ENCODE data around the gene ZBTB42.

ZBTB42 gene

GRCh38 chr14:104781271-104782077 lies 19.4 kb upstream of the ZBTB42 start:
- no peak overlapping the region for H2AK5ac ChIP-seq (ENCODE audit: low read length, severe bottlenecking)
- H4K91ac ChIP-seq (ENCODE audit: low read length): no peak overlapping the region
- no peak overlapping the region for H3K4ac ChIP-seq (ENCODE audit: low read depth in 1 of 2, low read length in 2 of 2)
- H3K36me3 ChIP-seq (ENCODE audit: control insufficient read depth in 1 of 2, insufficient read depth in 2 of 2, low read depth in 1 of 2, low read length in 2 of 2): peaks cover 4 to 98% of the 10 kb centered on the region in 2 experiments
- no peaks in the 10 kb centered on the region for H3K9me3 ChIP-seq (ENCODE audit: control insufficient read depth, low read length)
- no peak overlapping the region for H4K8ac ChIP-seq (ENCODE audit: low read length)
- no peaks in the 10 kb centered on the region for H3K27me3 ChIP-seq (ENCODE audit: control insufficient read depth in 1 of 2, insufficient read depth in 1 of 2, low read length in 2 of 2)
- no peak overlapping the region for H2AFZ ChIP-seq (ENCODE audit: low read depth, low read length)
- no peak overlapping the region for H3K27ac ChIP-seq (ENCODE audit: low read length, poor library complexity, severe bottlenecking)
- no peak overlapping the region for H2BK5ac ChIP-seq (ENCODE audit: low read depth, low read length, poor library complexity, severe bottlenecking)
- H3K14ac ChIP-seq (ENCODE audit: low read length in 2 of 2): no peak overlapping the region
- DNase-seq: no peak
- H3K4me3 ChIP-seq (ENCODE audit: insufficient read depth in 1 of 2, low read depth in 1 of 2, low read length in 2 of 2): no peak overlapping the region
- no peak overlapping the region for H2BK12ac ChIP-seq (ENCODE audit: low read length in 2 of 2)
- no peak overlapping the region for H3K4me2 ChIP-seq (ENCODE audit: low read length, poor library complexity, severe bottlenecking)
- no peak overlapping the region for H3K9ac ChIP-seq (ENCODE audit: low read length)
- H3K18ac ChIP-seq (ENCODE audit: low read depth in 1 of 2, low read length in 2 of 2): no peak overlapping the region
- no peak overlapping the region for H2BK15ac ChIP-seq (ENCODE audit: low read depth, poor library complexity, severe bottlenecking)
- WGBS: 96% methylated on average over 16 of the region's 20 CpGs
- no peak overlapping the region for H2BK120ac ChIP-seq (ENCODE audit: low read depth, low read length)
- H3K79me1 ChIP-seq (replicated peaks; ENCODE audit: low read length, poor library complexity, severe bottlenecking): peaks cover 61% of the 10 kb centered on the region
- peaks cover 36% of the 10 kb centered on the region for H3K4me1 ChIP-seq (ENCODE audit: control insufficient read depth, insufficient read depth, low read depth, low read length)
- H3K23ac ChIP-seq (ENCODE audit: low read length in 2 of 2): no peak overlapping the region

GRCh38 chr14:104782086-104782807 lies 18.7 kb upstream of the ZBTB42 start:
- Histone ChIP-seq H3K4me1 (ENCODE audit: control insufficient read depth, insufficient read depth, low read depth, low read length) (peaks cover 34% of the 10 kb centered on the region), H3K18ac (ENCODE audit: low read depth in 1 of 2, low read length in 2 of 2) (no peak overlapping the region), H4K8ac (ENCODE audit: low read length) (no peak overlapping the region), H3K36me3 (ENCODE audit: control insufficient read depth in 1 of 2, insufficient read depth in 2 of 2, low read depth in 1 of 2, low read length in 2 of 2) (peaks cover 8 to 98% of the 10 kb centered on the region in 2 experiments), H2AFZ (ENCODE audit: low read depth, low read length) (no peak overlapping the region), H2AK5ac (ENCODE audit: low read length, severe bottlenecking) (no peak overlapping the region), H2BK15ac (ENCODE audit: low read depth, poor library complexity, severe bottlenecking) (no peak overlapping the region), H3K27ac (ENCODE audit: low read length, poor library complexity, severe bottlenecking) (no peak overlapping the region), H3K23ac (ENCODE audit: low read length in 2 of 2) (no peak overlapping the region), H3K14ac (ENCODE audit: low read length in 2 of 2) (no peak overlapping the region), H4K91ac (ENCODE audit: low read length) (no peak overlapping the region), H3K9ac (ENCODE audit: low read length) (no peak overlapping the region), H2BK5ac (ENCODE audit: low read depth, low read length, poor library complexity, severe bottlenecking) (no peak overlapping the region), H2BK12ac (ENCODE audit: low read length in 2 of 2) (no peak overlapping the region), H3K27me3 (ENCODE audit: control insufficient read depth in 1 of 2, insufficient read depth in 1 of 2, low read length in 2 of 2) (no peaks in the 10 kb centered on the region), H2BK120ac (ENCODE audit: low read depth, low read length) (no peak overlapping the region), H3K4ac (ENCODE audit: low read depth in 1 of 2, low read length in 2 of 2) (no peak overlapping the region), H3K4me3 (ENCODE audit: insufficient read depth in 1 of 2, low read depth in 1 of 2, low read length in 2 of 2) (no peak overlapping the region), H3K9me3 (ENCODE audit: control insufficient read depth, low read length) (no peaks in the 10 kb centered on the region), H3K79me1 (replicated peaks; ENCODE audit: low read length, poor library complexity, severe bottlenecking) (peaks cover 56% of the 10 kb centered on the region), H3K4me2 (ENCODE audit: low read length, poor library complexity, severe bottlenecking) (no peak overlapping the region)
- 96% methylated on average over 28 of the region's 28 CpGs for WGBS
- DNase-seq: no peak

DNA sequence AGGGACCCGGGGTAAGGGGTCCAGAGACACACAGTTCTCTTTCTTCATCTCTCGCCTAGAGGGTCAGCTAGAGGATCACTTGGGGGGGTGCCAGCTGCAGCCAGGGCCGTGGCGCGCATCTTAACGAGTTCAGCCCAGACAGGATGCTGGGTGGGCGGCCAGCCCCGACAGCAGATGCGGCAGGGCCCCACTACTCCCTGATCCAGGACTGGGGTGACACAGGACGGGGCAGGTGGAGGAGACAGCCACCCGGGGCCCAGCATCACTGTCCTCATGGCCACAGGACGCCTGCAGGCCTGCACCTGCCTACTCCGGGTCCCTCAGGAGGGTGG lies 18.1 kb upstream of the ZBTB42 start:
- H2BK120ac ChIP-seq (ENCODE audit: low read depth, low read length): no peak overlapping the region
- H4K91ac ChIP-seq (ENCODE audit: low read length): no peak overlapping the region
- no peak overlapping the region for H3K23ac ChIP-seq (ENCODE audit: low read length in 2 of 2)
- H3K27me3 ChIP-seq (ENCODE audit: control insufficient read depth in 1 of 2, insufficient read depth in 1 of 2, low read length in 2 of 2): no peaks in the 10 kb centered on the region
- no peak for DNase-seq
- H3K27ac ChIP-seq (ENCODE audit: low read length, poor library complexity, severe bottlenecking): no peak overlapping the region
- no peak overlapping the region for H3K14ac ChIP-seq (ENCODE audit: low read length in 2 of 2)
- H2BK15ac ChIP-seq (ENCODE audit: low read depth, poor library complexity, severe bottlenecking): no peak overlapping the region
- H3K9ac ChIP-seq (ENCODE audit: low read length): no peak overlapping the region
- H3K36me3 ChIP-seq (ENCODE audit: control insufficient read depth in 1 of 2, insufficient read depth in 2 of 2, low read depth in 1 of 2, low read length in 2 of 2): peaks cover 6 to 98% of the 10 kb centered on the region in 2 experiments
- H3K4me3 ChIP-seq (ENCODE audit: insufficient read depth in 1 of 2, low read depth in 1 of 2, low read length in 2 of 2): no peak overlapping the region
- H4K8ac ChIP-seq (ENCODE audit: low read length): no peak overlapping the region
- no peak overlapping the region for H3K18ac ChIP-seq (ENCODE audit: low read depth in 1 of 2, low read length in 2 of 2)
- no peak overlapping the region for H2BK5ac ChIP-seq (ENCODE audit: low read depth, low read length, poor library complexity, severe bottlenecking)
- peaks cover 29% of the 10 kb centered on the region for H3K4me1 ChIP-seq (ENCODE audit: control insufficient read depth, insufficient read depth, low read depth, low read length)
- WGBS: 94% methylated on average over 13 of the region's 13 CpGs
- H2AFZ ChIP-seq (ENCODE audit: low read depth, low read length): no peak overlapping the region
- H3K79me1 ChIP-seq (replicated peaks; ENCODE audit: low read length, poor library complexity, severe bottlenecking): peaks cover 58% of the 10 kb centered on the region
- no peaks in the 10 kb centered on the region for H3K9me3 ChIP-seq (ENCODE audit: control insufficient read depth, low read length)
- no peak overlapping the region for H2AK5ac ChIP-seq (ENCODE audit: low read length, severe bottlenecking)
- no peak overlapping the region for H3K4me2 ChIP-seq (ENCODE audit: low read length, poor library complexity, severe bottlenecking)
- H3K4ac ChIP-seq (ENCODE audit: low read depth in 1 of 2, low read length in 2 of 2): no peak overlapping the region
- no peak overlapping the region for H2BK12ac ChIP-seq (ENCODE audit: low read length in 2 of 2)

DNA sequence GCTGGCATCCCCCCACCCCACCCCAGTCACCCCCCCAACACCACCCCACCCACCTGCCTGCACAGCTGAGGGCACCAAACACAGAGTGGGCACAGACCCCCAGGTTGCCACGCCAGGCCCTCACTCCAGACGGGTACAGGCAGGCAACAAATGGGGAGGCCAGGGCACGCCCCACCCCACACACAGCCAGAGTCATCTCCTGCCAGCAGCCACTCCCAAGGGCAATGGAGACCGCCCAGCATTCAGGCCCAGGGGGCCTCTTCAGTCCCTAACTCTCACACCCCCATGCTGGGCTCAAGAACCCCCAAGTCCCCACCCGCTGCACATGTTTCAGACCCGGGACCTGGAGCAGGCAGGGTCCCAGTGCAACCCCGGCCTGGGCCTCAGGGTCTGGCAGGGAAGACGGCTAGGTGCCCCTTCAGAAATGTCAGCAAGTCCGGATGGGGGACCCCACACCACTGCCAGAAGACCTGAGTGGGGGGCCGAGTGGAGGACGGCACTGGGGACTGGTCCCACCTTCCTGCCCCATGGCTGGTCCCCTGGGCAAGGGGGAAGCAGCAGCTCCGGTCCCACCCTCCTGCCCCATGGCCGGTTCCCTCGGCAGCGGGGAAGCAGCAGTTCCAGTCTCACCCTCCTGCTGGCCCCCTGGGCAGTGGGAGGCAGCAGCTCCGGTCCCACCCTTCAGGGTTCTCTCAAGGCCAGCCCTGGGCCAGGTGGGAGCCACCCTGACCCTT lies 17.2 kb upstream of the ZBTB42 start:
- Histone ChIP-seq H3K18ac (ENCODE audit: low read depth in 1 of 2, low read length in 2 of 2) (no peak overlapping the region), H2AFZ (ENCODE audit: low read depth, low read length) (no peak overlapping the region), H3K4ac (ENCODE audit: low read depth in 1 of 2, low read length in 2 of 2) (no peak overlapping the region), H3K4me2 (ENCODE audit: low read length, poor library complexity, severe bottlenecking) (no peak overlapping the region), H3K4me1 (ENCODE audit: control insufficient read depth, insufficient read depth, low read depth, low read length) (peaks cover 27% of the 10 kb centered on the region), H2BK12ac (ENCODE audit: low read length in 2 of 2) (no peak overlapping the region), H3K27ac (ENCODE audit: low read length, poor library complexity, severe bottlenecking) (no peak overlapping the region), H3K4me3 (ENCODE audit: insufficient read depth in 1 of 2, low read depth in 1 of 2, low read length in 2 of 2) (no peak overlapping the region), H2BK15ac (ENCODE audit: low read depth, poor library complexity, severe bottlenecking) (no peak overlapping the region), H3K9ac (ENCODE audit: low read length) (no peak overlapping the region), H3K36me3 (ENCODE audit: control insufficient read depth in 1 of 2, insufficient read depth in 2 of 2, low read depth in 1 of 2, low read length in 2 of 2) (peaks cover 11 to 100% of the 10 kb centered on the region in 2 experiments), H3K79me1 (replicated peaks; ENCODE audit: low read length, poor library complexity, severe bottlenecking) (peaks cover 63% of the 10 kb centered on the region), H2AK5ac (ENCODE audit: low read length, severe bottlenecking) (no peak overlapping the region), H3K9me3 (ENCODE audit: control insufficient read depth, low read length) (no peaks in the 10 kb centered on the region), H4K91ac (ENCODE audit: low read length) (no peak overlapping the region), H3K23ac (ENCODE audit: low read length in 2 of 2) (no peak overlapping the region), H3K27me3 (ENCODE audit: control insufficient read depth in 1 of 2, insufficient read depth in 1 of 2, low read length in 2 of 2) (no peaks in the 10 kb centered on the region), H4K8ac (ENCODE audit: low read length) (no peak overlapping the region), H2BK120ac (ENCODE audit: low read depth, low read length) (no peak overlapping the region), H2BK5ac (ENCODE audit: low read depth, low read length, poor library complexity, severe bottlenecking) (no peak overlapping the region), H3K14ac (ENCODE audit: low read length in 2 of 2) (no peak overlapping the region)
- DNase-seq: no peak
- 96% methylated on average over 16 of the region's 16 CpGs for WGBS
